Karpas-422 (cell line): ENCODE results near the gene DOCK2. TPM values are rescaled to one million over a fixed set of nuclear protein-coding genes. Genes with fewer than 3 reads are reported as not detected.
A peak's percentile ranks its signal among the peaks of the same experiment; 100 is the strongest.

Source experiments
- DNase-seq: peaks from one replicate; pipeline ENCODE4 v3.0.0-alpha.2; 2015
- H2AFZ ChIP-seq: fragments of 200-600 bp; sonication (generic); 2 replicates; pipeline ENCODE4 v1.6.1; 2014; ENCODE audit warnings: antibody characterized with exemption, low read length, mixed read lengths
- H3K27ac ChIP-seq: fragments of 200-600 bp; sonication (generic); 2 replicates; pipeline ENCODE4 v1.5.1; 2014; ENCODE audit warnings: mild to moderate bottlenecking, low read length, moderate library complexity
- H3K27me3 ChIP-seq: fragments of 200-600 bp; sonication (generic); 2 replicates; pipeline ENCODE4 v1.6.1; 2014; ENCODE audit warnings: low read length, mixed read lengths
- H3K36me3 ChIP-seq: fragments of 200-600 bp; sonication (generic); 2 replicates; pipeline ENCODE4 v1.6.1; 2014; ENCODE audit warnings: low read length, mixed read lengths; ENCODE audit not compliant: insufficient read depth
- H3K4me1 ChIP-seq: fragments of 200-600 bp; sonication (generic); 2 replicates; pipeline ENCODE4 v1.6.1; 2014; ENCODE audit warnings: mild to moderate bottlenecking, low read length, mixed read lengths
- H3K4me2 ChIP-seq: fragments of 200-600 bp; sonication (generic); 2 replicates; pipeline ENCODE4 v1.6.1; 2014; ENCODE audit warnings: low read length, low read depth, mild to moderate bottlenecking; ENCODE audit not compliant: poor library complexity, severe bottlenecking
- H3K4me3 ChIP-seq: fragments of 200-600 bp; sonication (generic); 2 replicates; pipeline ENCODE4 v1.5.1; 2014; ENCODE audit warnings: mild to moderate bottlenecking, antibody characterized with exemption, low read length, mixed read lengths
- H3K79me2 ChIP-seq: fragments of 200-600 bp; sonication (generic); 2 replicates; pipeline ENCODE4 v1.6.1; 2014; ENCODE audit warnings: mild to moderate bottlenecking, low read length, mixed read lengths
- H3K9ac ChIP-seq: fragments of 200-600 bp; sonication (generic); 2 replicates; pipeline ENCODE4 v1.6.0; 2014; ENCODE audit warnings: low read length
- H3K9me2 ChIP-seq: fragments of 200-600 bp; sonication (generic), shearing (Covaris generic); replicated peaks from 2 replicates; pipeline ENCODE4 v1.6.0; 2014; ENCODE audit warnings: mild to moderate bottlenecking, low read length, moderate library complexity; ENCODE audit not compliant: insufficient read depth
- H3K9me3 ChIP-seq: fragments of 300-700, 200-600 bp; sonication (generic); 2 replicates; pipeline ENCODE4 v1.6.1; 2014; ENCODE audit warnings: low read length, mixed read lengths
- H4K20me1 ChIP-seq: fragments of 200-600 bp; sonication (generic); 2 replicates; pipeline ENCODE4 v1.6.1; 2014; ENCODE audit warnings: mild to moderate bottlenecking, antibody characterized with exemption, low read length, low read depth; ENCODE audit not compliant: insufficient read depth
- total RNA-seq: library from RNA; depleted of rRNA; stranded (reverse); fragments of >200 nt; shearing (Covaris generic); gene quantifications from 2 replicates; pipeline ENCODE4 v1.2.3, GENCODE V29; 2014; ENCODE audit warnings: low replicate concordance; rRNA removed

Gene DOCK2
- 199 and 255 TPM in 2 replicates for total RNA-seq

GRCh38 chr5:169637085-169637548 is at the start of gene DOCK2:
DOCK2 (plus strand) TSS chr5:169637275; CDS start chr5:169637327, 52 bp downstream.
- H3K36me3 ChIP-seq, result peaks cover 41% of the 10 kb centered on the region
- H3K9me2 ChIP-seq, result no peaks in the 10 kb centered on the region
- H3K9me3 ChIP-seq, result peaks cover 11% of the 10 kb centered on the region
- H4K20me1 ChIP-seq, result peaks cover 26% of the 10 kb centered on the region
- peak within 1 kb of the TSS; percentile 94 for H3K4me3 ChIP-seq
- peak within 1 kb of the TSS; percentile 98 for H3K9ac ChIP-seq
- H3K79me2 ChIP-seq, result peaks cover 49% of the 10 kb centered on the region
- peak within 1 kb of the TSS; percentile 91 for H3K4me2 ChIP-seq
- H3K4me1 ChIP-seq, result peaks cover 17% of the 10 kb centered on the region
- DNase-seq, result peak; percentile 93
- H3K27ac ChIP-seq, result peak within 1 kb of the TSS; percentile 88
- H3K27me3 ChIP-seq, result no peaks in the 10 kb centered on the region; the same call in 1 of the 2 replicates
- H2AFZ ChIP-seq, result peak within 1 kb of the TSS; percentile 86

GRCh38 chr5:169590602-169591001 is 46.5 kb upstream of the DOCK2 start:
- peaks cover 68% of the 10 kb centered on the region for H3K36me3 ChIP-seq

GRCh38 chr5:169591636-169592035 is 45.4 kb upstream of the DOCK2 start:
- Histone ChIP-seq H3K9ac (no peak overlapping the region), H4K20me1 (no peaks in the 10 kb centered on the region), H3K9me3 (no peaks in the 10 kb centered on the region), H3K9me2 (no peaks in the 10 kb centered on the region), H3K27me3 (no peaks in the 10 kb centered on the region), H3K79me2 (peaks cover 32% of the 10 kb centered on the region), H3K4me1 (no peaks in the 10 kb centered on the region), H3K36me3 (peaks cover 71% of the 10 kb centered on the region), H2AFZ (no peak overlapping the region), H3K4me2 (no peak overlapping the region), H3K27ac (no peak overlapping the region), H3K4me3 (no peak overlapping the region)
- DNase-seq, result no peak

More at GRCh38 chr5:169590602-169591001, 46.5 kb upstream of the DOCK2 start:
- Histone ChIP-seq H3K4me2 (no peak overlapping the region), H3K27me3 (no peaks in the 10 kb centered on the region), H3K9ac (no peak overlapping the region), H3K4me1 (peaks cover 6% of the 10 kb centered on the region), H3K79me2 (peaks cover 43% of the 10 kb centered on the region), H3K9me3 (no peaks in the 10 kb centered on the region), H3K4me3 (no peak overlapping the region), H4K20me1 (no peaks in the 10 kb centered on the region), H2AFZ (no peak overlapping the region), H3K27ac (no peak overlapping the region), H3K9me2 (no peaks in the 10 kb centered on the region)
- no peak for DNase-seq

GRCh38 chr5:169592937-169593650 is 44.0 kb upstream of the DOCK2 start:
- H3K9me3 ChIP-seq, result no peaks in the 10 kb centered on the region
- H3K79me2 ChIP-seq, result peaks cover 18% of the 10 kb centered on the region
- no peak overlapping the region for H3K4me2 ChIP-seq
- no peak overlapping the region for H3K9ac ChIP-seq
- no peak overlapping the region for H3K4me3 ChIP-seq
- no peaks in the 10 kb centered on the region for H4K20me1 ChIP-seq
- H3K27me3 ChIP-seq, result no peaks in the 10 kb centered on the region
- H3K36me3 ChIP-seq, result peaks cover 78% of the 10 kb centered on the region
- no peak overlapping the region for H3K27ac ChIP-seq
- H3K9me2 ChIP-seq, result no peaks in the 10 kb centered on the region
- no peak overlapping the region for H2AFZ ChIP-seq
- no peaks in the 10 kb centered on the region for H3K4me1 ChIP-seq
- no peak for DNase-seq

- Histone ChIP-seq H4K20me1 (no peaks in the 10 kb centered on the region), H3K4me3 (no peak overlapping the region), H3K79me2 (no peaks in the 10 kb centered on the region), H3K9ac (no peak overlapping the region), H3K36me3 (peaks cover 80% of the 10 kb centered on the region; the same call in 1 of the 2 replicates), H3K4me1 (no peaks in the 10 kb centered on the region), H3K4me2 (no peak overlapping the region), H3K9me2 (no peaks in the 10 kb centered on the region), H2AFZ (no peak overlapping the region), H3K27ac (no peak overlapping the region), H3K27me3 (no peaks in the 10 kb centered on the region), H3K9me3 (no peaks in the 10 kb centered on the region)
- DNase-seq, result no peak
Observed at GRCh38 chr5:169595172-169595820, 41.8 kb upstream of the DOCK2 start.

- H3K4me1 ChIP-seq, result no peaks in the 10 kb centered on the region
- H3K36me3 ChIP-seq, result peaks cover 65% of the 10 kb centered on the region
Observed at GRCh38 chr5:169599451-169599850, 37.6 kb upstream of the DOCK2 start.

GRCh38 chr5:169602535-169602934 is 34.5 kb upstream of the DOCK2 start:
- DNase-seq, result no peak
- no peaks in the 10 kb centered on the region for H3K4me1 ChIP-seq
- H3K36me3 ChIP-seq, result peaks cover 44% of the 10 kb centered on the region
- H3K9ac ChIP-seq, result no peak overlapping the region
- no peak overlapping the region for H3K4me2 ChIP-seq
- no peak overlapping the region for H2AFZ ChIP-seq
- no peaks in the 10 kb centered on the region for H3K9me2 ChIP-seq
- no peak overlapping the region for H3K27ac ChIP-seq
- H4K20me1 ChIP-seq, result no peaks in the 10 kb centered on the region
- no peak overlapping the region for H3K4me3 ChIP-seq
- H3K79me2 ChIP-seq, result no peaks in the 10 kb centered on the region
- H3K9me3 ChIP-seq, result no peaks in the 10 kb centered on the region
- H3K27me3 ChIP-seq, result no peaks in the 10 kb centered on the region

More at GRCh38 chr5:169599451-169599850, 37.6 kb upstream of the DOCK2 start:
- DNase-seq, result no peak
- Histone ChIP-seq H3K4me3 (no peak overlapping the region), H3K9me2 (no peaks in the 10 kb centered on the region), H3K9ac (no peak overlapping the region), H3K27me3 (no peaks in the 10 kb centered on the region), H3K27ac (no peak overlapping the region), H4K20me1 (no peaks in the 10 kb centered on the region), H2AFZ (no peak overlapping the region), H3K4me2 (no peak overlapping the region), H3K9me3 (no peaks in the 10 kb centered on the region), H3K79me2 (no peaks in the 10 kb centered on the region)

- H2AFZ ChIP-seq, result no peak overlapping the region
- no peaks in the 10 kb centered on the region for H3K79me2 ChIP-seq
- H3K36me3 ChIP-seq, result peaks cover 10% of the 10 kb centered on the region
- no peak overlapping the region for H3K4me3 ChIP-seq
- no peaks in the 10 kb centered on the region for H4K20me1 ChIP-seq
- H3K4me2 ChIP-seq, result no peak overlapping the region
- no peak overlapping the region for H3K27ac ChIP-seq
- H3K9me2 ChIP-seq, result no peaks in the 10 kb centered on the region
- DNase-seq, result no peak
- no peak overlapping the region for H3K9ac ChIP-seq
- H3K27me3 ChIP-seq, result 0 out of 2 replicates have a peak, but pooled peaks cover 3% of the 10 kb centered on the region
- no peaks in the 10 kb centered on the region for H3K9me3 ChIP-seq
- no peaks in the 10 kb centered on the region for H3K4me1 ChIP-seq
Observed at GRCh38 chr5:169606279-169606678, 30.8 kb upstream of the DOCK2 start.
